Mammary epithelial cell (primary cell): Measurements from ENCODE around the gene PLEKHA5.

Experiments used
- EZH2 ChIP-seq: IDR thresholded peaks from 2 replicates; pipeline ENCODE4 v1.6.1; 2012; ENCODE audit warnings: low read length, inconsistent platforms, borderline replicate concordance
- TF ChIP-seq, protein P1 (sequence below), 2 donors: IDR thresholded peaks in 1 of 2; conservative IDR thresholded peaks in 1 of 2; 2 replicates each; pipeline ENCODE4 v1.5.1; 2011 to 2012; ENCODE audit warnings: inconsistent platforms in 2 of 2, low read length in 2 of 2, mild to moderate bottlenecking in 2 of 2, control low read depth in 1 of 2, low read depth in 1 of 2; ENCODE audit not compliant: insufficient read depth in 1 of 2; ENCODE audit errors: extremely low read depth in 1 of 2

DNA sequence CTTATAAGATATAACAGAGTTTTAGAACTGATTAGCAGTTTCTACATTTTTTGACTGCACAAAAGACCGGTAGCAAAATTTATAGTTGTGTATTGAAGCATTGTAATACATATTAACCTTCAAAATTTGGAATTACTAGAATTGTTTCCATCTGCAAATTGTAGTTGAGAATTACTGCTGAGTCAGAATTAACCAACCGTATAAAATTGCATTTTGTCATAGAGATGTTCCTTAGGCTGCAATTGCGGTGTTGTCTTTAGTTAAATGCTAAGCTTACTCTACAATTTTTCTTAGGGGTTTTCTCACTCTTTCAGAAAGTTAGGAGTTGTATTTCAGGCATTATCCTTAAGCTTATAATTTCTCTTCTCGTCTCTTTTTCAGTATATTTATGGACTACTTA lies 132.2 kb downstream of the PLEKHA5 start:
- TF ChIP-seq, protein P1, sequence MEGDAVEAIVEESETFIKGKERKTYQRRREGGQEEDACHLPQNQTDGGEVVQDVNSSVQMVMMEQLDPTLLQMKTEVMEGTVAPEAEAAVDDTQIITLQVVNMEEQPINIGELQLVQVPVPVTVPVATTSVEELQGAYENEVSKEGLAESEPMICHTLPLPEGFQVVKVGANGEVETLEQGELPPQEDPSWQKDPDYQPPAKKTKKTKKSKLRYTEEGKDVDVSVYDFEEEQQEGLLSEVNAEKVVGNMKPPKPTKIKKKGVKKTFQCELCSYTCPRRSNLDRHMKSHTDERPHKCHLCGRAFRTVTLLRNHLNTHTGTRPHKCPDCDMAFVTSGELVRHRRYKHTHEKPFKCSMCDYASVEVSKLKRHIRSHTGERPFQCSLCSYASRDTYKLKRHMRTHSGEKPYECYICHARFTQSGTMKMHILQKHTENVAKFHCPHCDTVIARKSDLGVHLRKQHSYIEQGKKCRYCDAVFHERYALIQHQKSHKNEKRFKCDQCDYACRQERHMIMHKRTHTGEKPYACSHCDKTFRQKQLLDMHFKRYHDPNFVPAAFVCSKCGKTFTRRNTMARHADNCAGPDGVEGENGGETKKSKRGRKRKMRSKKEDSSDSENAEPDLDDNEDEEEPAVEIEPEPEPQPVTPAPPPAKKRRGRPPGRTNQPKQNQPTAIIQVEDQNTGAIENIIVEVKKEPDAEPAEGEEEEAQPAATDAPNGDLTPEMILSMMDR (conservative IDR thresholded peaks at IDR 0.05 in 1 of 2, IDR thresholded peaks at IDR 0.05 in 1 of 2; ENCODE audit: extremely low read depth in 1 of 2, insufficient read depth in 1 of 2, low read depth in 1 of 2, low read length in 2 of 2): no peak
- TF ChIP-seq EZH2: no peak
